ENCODE measurements around the gene C5orf63.
"Not testable (repeated sequence)": the region's sequence is repeated elsewhere in the genome, so short reads cannot be mapped to it uniquely, and the experiment has no call there.

C5orf63 gene

GRCh38 chr5:127006744-127007143, 66.6 kb downstream of the C5orf63 start:
- H3K4me3 ChIP-seq (ENCODE audit: low read depth, low read length): no peak overlapping the region
- TF ChIP-seq CTCF (IDR thresholded peaks at IDR 0.05; ENCODE audit: low read depth, low read length): no peak
- in situ Hi-C loops (cut with HindIII; ENCODE audit: low sequenced_read_pairs): no loop called here
- DNase-seq (ENCODE audit: low read depth, low spot score): no peak

GRCh38 chr5:127005282-127005681, 68.0 kb downstream of the C5orf63 start:
- H3K4me3 ChIP-seq (ENCODE audit: low read depth, low read length); DNase-seq (ENCODE audit: low read depth, low spot score); in situ Hi-C loops (cut with HindIII; ENCODE audit: low sequenced_read_pairs): not testable (repeated sequence)

- in situ Hi-C loops (cut with HindIII; ENCODE audit: low sequenced_read_pairs): no loop called here
- DNase-seq (ENCODE audit: low read depth, low spot score): no peak
- TF ChIP-seq CTCF (IDR thresholded peaks at IDR 0.05; ENCODE audit: low read depth, low read length): no peak
- no peak overlapping the region for H3K4me3 ChIP-seq (ENCODE audit: low read depth, low read length)
Observed at GRCh38 chr5:127004721-127005120, 68.6 kb downstream of the C5orf63 start.

- no peak for DNase-seq (ENCODE audit: low read depth, low spot score)
- in situ Hi-C loops (cut with HindIII; ENCODE audit: low sequenced_read_pairs): no loop called here
Observed at GRCh38 chr5:127003798-127004495, 69.4 kb downstream of the C5orf63 start.

GRCh38 chr5:127002390-127002789, 70.9 kb downstream of the C5orf63 start:
- in situ Hi-C loops (cut with HindIII; ENCODE audit: low sequenced_read_pairs): no loop called here
- peak; percentile 63 for DNase-seq (ENCODE audit: low read depth, low spot score)
- no peak overlapping the region for H3K4me3 ChIP-seq (ENCODE audit: low read depth, low read length)
- no peak for TF ChIP-seq CTCF (IDR thresholded peaks at IDR 0.05; ENCODE audit: low read depth, low read length)

More at GRCh38 chr5:127003798-127004495, 69.4 kb downstream of the C5orf63 start:
- TF ChIP-seq CTCF (IDR thresholded peaks at IDR 0.05; ENCODE audit: low read depth, low read length): no peak
- H3K4me3 ChIP-seq (ENCODE audit: low read depth, low read length): no peak overlapping the region

GRCh38 chr5:127001621-127002296, 71.5 kb downstream of the C5orf63 start:
- peak; percentile 85 for DNase-seq (ENCODE audit: low read depth, low spot score)
- TF ChIP-seq CTCF (IDR thresholded peaks at IDR 0.05; ENCODE audit: low read depth, low read length): no peak
- H3K4me3 ChIP-seq (ENCODE audit: low read depth, low read length): no peak overlapping the region
- in situ Hi-C loops (cut with HindIII; ENCODE audit: low sequenced_read_pairs): no loop called here
